HG03442 (cell line): ENCODE measurements around the gene PJA1.

ENCODE experiments used
- ATAC-seq: cut with Tn5 transposase; IDR thresholded peaks from one replicate; pipeline ENCODE4 v1.9.1; 2021; ENCODE audit warnings: mild to moderate bottlenecking, moderate library complexity; ENCODE audit not compliant: unreplicated experiment

PJA1 gene

GRCh38 chrX:69119122-69119521 is 46.1 kb downstream of the PJA1 start:
- no peak for ATAC-seq

GRCh38 chrX:69117876-69118526 is 47.3 kb downstream of the PJA1 start:
- no peak for ATAC-seq

GRCh38 chrX:69116077-69116476 is 49.2 kb downstream of the PJA1 start:
- no peak for ATAC-seq

- ATAC-seq = no peak
Observed at GRCh38 chrX:69113723-69114122, 51.5 kb downstream of the PJA1 start.
